ENCODE measurements around the gene PPM1D. TPM values are rescaled to one million over a fixed set of nuclear protein-coding genes. Genes with fewer than 3 reads are reported as not detected.
A peak's percentile ranks its signal among the peaks of the same experiment; 100 is the strongest.
"Not testable (repeated sequence)": the region's sequence is repeated elsewhere in the genome, so short reads cannot be mapped to it uniquely, and the experiment has no call there.

Gene PPM1D
- total RNA-seq, 2 experiments from 2014 or later = 9.4 to 10.9 TPM

DNA sequence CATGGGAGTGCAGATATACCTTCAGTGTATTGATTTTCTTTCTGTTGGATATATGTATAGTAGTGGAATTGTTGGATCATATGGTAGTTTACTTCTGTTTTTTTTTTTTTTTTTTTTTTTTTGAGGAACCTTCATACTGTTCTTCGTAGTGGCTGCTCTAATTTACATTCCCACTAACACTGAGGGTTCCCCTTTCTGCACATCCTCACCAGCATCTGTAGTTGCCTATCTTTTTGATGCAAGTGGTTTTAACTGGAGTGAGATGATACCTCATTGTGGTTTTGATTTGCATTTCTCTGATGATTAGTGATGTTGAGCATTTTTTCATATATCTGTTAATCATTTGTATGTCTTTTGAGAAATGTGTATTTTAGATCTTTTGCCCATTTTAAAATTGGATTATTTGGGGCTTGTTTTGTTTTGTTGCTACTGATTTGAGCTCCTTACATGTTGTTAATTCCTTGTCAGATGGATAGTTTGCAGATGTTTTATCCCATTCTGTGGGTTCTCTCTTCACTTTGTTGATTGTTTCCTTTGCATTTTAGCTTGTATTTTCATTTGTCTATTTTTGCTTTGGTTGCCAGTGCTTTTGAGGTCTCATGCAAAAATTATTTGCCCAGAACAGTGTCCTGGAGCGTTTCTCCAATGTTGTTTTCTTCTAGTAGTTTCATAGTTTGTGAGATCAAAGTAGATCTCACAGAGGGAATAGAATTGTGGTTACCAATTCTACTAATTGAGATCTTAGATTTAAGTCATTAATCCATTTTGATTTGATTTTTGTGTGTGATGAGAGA lies 52.7 kb downstream of the PPM1D start:
- ChIA-PET CTCF (interaction anchor here (0.9 to 2.0 kb wide), 2 partner anchors 14 to 16 kb away, joined by 3 to 15 read pairs; no protein-coding TSS in a partner anchor), POLR2A (no interaction called here)
- no peaks in the 10 kb centered on the region for H3K9me3 Mint-ChIP-seq
- DNase-seq = no peak
- H3K4me1 Mint-ChIP-seq (ENCODE audit: low read depth) = peaks cover 26% of the 10 kb centered on the region
- no peak overlapping the region for H3K27ac Mint-ChIP-seq
- intact Hi-C loops (cut with micrococcal nuclease) = no loop called here
- H3K36me3 Mint-ChIP-seq = peaks cover 23% of the 10 kb centered on the region
- no peak overlapping the region for H3K4me3 Mint-ChIP-seq
- no peaks in the 10 kb centered on the region for H3K27me3 Mint-ChIP-seq

GRCh38 chr17:60653569-60653968 lies 53.6 kb downstream of the PPM1D start:
- CTCF ChIA-PET = interaction anchor here (0.9 to 2.0 kb wide), 2 partner anchors 15 to 17 kb away, joined by 3 to 15 read pairs; no protein-coding TSS in a partner anchor

DNA sequence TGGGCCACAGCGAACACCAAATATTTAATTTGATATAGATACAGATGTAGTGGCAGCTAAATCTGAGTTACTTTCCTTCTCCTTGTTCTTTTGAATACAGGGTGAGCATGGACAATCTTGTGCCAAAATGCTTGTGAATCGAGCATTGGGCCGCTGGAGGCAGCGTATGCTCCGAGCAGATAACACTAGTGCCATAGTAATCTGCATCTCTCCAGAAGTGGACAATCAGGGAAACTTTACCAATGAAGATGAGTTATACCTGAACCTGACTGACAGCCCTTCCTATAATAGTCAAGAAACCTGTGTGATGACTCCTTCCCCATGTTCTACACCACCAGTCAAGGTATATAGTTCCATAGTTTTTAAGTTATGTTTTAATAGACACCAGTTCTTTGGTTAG lies 56.5 kb downstream of the PPM1D start:
- H3K9me3 Mint-ChIP-seq = no peaks in the 10 kb centered on the region
- no peaks in the 10 kb centered on the region for H3K27me3 Mint-ChIP-seq
- DNase-seq = no peak
- H3K36me3 Mint-ChIP-seq = peaks cover 7% of the 10 kb centered on the region
- ChIA-PET POLR2A (no interaction called here), CTCF (interaction anchor here (0.6 kb wide), 1 partner anchor 426 kb away, joined by 3 read pairs; no protein-coding TSS in a partner anchor)
- no peak overlapping the region for H3K4me3 Mint-ChIP-seq
- peaks cover 23% of the 10 kb centered on the region for H3K4me1 Mint-ChIP-seq (ENCODE audit: low read depth)
- intact Hi-C loops (cut with micrococcal nuclease) = no loop called here
- no peak overlapping the region for H3K27ac Mint-ChIP-seq

More at GRCh38 chr17:60653569-60653968, 53.6 kb downstream of the PPM1D start:
- POLR2A ChIA-PET = no interaction called here
- DNase-seq = no peak
- H3K36me3 Mint-ChIP-seq = peaks cover 19% of the 10 kb centered on the region
- H3K27me3 Mint-ChIP-seq = no peaks in the 10 kb centered on the region
- no peak overlapping the region for H3K27ac Mint-ChIP-seq
- intact Hi-C loops (cut with micrococcal nuclease) = no loop called here
- H3K9me3 Mint-ChIP-seq = no peaks in the 10 kb centered on the region
- peaks cover 26% of the 10 kb centered on the region for H3K4me1 Mint-ChIP-seq (ENCODE audit: low read depth)
- no peak overlapping the region for H3K4me3 Mint-ChIP-seq

GRCh38 chr17:60659156-60659555 lies 59.2 kb downstream of the PPM1D start:
- peaks cover 1% of the 10 kb centered on the region for H3K4me1 Mint-ChIP-seq (ENCODE audit: low read depth)
- POLR2A ChIA-PET = no interaction called here
- intact Hi-C loops (cut with micrococcal nuclease) = no loop called here
- DNase-seq = no peak
- H3K27me3 Mint-ChIP-seq = no peaks in the 10 kb centered on the region
- peaks cover 16% of the 10 kb centered on the region for H3K36me3 Mint-ChIP-seq
- CTCF ChIA-PET = no interaction called here
- H3K4me3 Mint-ChIP-seq = no peak overlapping the region
- H3K27ac Mint-ChIP-seq = no peak overlapping the region
- no peaks in the 10 kb centered on the region for H3K9me3 Mint-ChIP-seq

DNA sequence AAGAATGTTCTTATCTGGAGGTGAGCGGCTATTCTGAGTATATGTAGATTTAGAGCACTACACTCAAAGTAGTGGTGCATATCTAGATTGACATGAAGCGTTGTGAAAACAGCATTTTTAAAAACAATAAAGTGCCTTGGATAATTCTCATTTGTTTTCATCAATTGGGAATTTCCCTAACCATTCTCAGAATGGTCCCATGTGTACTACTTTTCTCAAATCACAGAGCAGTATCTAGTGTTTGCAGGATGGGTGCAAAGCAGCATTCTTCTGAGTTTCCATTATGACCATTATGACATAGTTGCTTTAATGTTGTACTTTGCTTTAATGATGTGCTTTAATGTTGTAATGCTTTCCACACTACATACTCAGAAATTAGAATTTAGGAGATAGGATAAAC lies 61.5 kb downstream of the PPM1D start:
- Mint-ChIP-seq H3K36me3 (peaks cover 17% of the 10 kb centered on the region), H3K4me3 (no peak overlapping the region), H3K27ac (no peak overlapping the region), H3K9me3 (no peaks in the 10 kb centered on the region), H3K4me1 (ENCODE audit: low read depth) (no peaks in the 10 kb centered on the region), H3K27me3 (no peaks in the 10 kb centered on the region)
- DNase-seq = no peak
- intact Hi-C loops (cut with micrococcal nuclease) = no loop called here
- ChIA-PET POLR2A (no interaction called here), CTCF (no interaction called here)

GRCh38 chr17:60664022-60664421 lies 64.0 kb downstream of the PPM1D start:
- H3K4me3 Mint-ChIP-seq = no peak overlapping the region
- H3K9me3 Mint-ChIP-seq = no peaks in the 10 kb centered on the region
- H3K36me3 Mint-ChIP-seq = peaks cover 12% of the 10 kb centered on the region
- H3K4me1 Mint-ChIP-seq (ENCODE audit: low read depth) = no peaks in the 10 kb centered on the region
- no peak overlapping the region for H3K27ac Mint-ChIP-seq
- DNase-seq = no peak
- ChIA-PET CTCF (no interaction called here), POLR2A (no interaction called here)
- H3K27me3 Mint-ChIP-seq = no peaks in the 10 kb centered on the region
- intact Hi-C loops (cut with micrococcal nuclease) = no loop called here

DNA sequence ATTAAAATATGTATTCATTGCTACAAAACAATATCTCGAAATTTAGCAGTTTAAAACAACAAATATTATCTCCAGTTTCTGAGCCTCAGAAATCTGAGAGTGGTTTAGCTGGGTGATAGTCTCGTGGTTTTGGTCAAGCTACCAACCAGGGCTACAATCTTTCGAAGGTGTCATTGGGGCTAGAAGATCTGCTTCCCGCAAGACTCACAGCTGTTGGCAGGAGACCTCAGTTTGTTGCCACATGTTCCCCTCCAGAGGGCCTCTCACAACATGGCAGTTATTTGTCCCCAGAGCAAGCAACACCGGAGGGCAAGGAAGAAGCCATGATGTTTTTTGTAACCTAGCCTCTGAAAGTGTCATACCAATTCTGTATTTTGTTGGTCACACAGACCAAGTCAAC lies 65.6 kb downstream of the PPM1D start:
- Mint-ChIP-seq H3K27ac (no peak overlapping the region), H3K27me3 (no peaks in the 10 kb centered on the region), H3K4me1 (ENCODE audit: low read depth) (no peaks in the 10 kb centered on the region), H3K4me3 (no peak overlapping the region), H3K9me3 (no peaks in the 10 kb centered on the region), H3K36me3 (peaks cover 12% of the 10 kb centered on the region)
- POLR2A ChIA-PET = no interaction called here
- intact Hi-C loops (cut with micrococcal nuclease) = no loop called here
- no peak for DNase-seq
- CTCF ChIA-PET = no interaction called here

GRCh38 chr17:60668741-60669140 lies 68.7 kb downstream of the PPM1D start:
- CTCF ChIA-PET = interaction anchor here (0.6 kb wide), 1 partner anchor 501 kb away, joined by 3 read pairs; no protein-coding TSS in a partner anchor
- POLR2A ChIA-PET; intact Hi-C loops (cut with micrococcal nuclease); H3K4me3 Mint-ChIP-seq; H3K27me3 Mint-ChIP-seq; DNase-seq; H3K9me3 Mint-ChIP-seq; H3K36me3 Mint-ChIP-seq; H3K27ac Mint-ChIP-seq; H3K4me1 Mint-ChIP-seq (ENCODE audit: low read depth): not testable (repeated sequence)

GRCh38 chr17:60671482-60671881 lies 71.5 kb downstream of the PPM1D start:
- H3K9me3 Mint-ChIP-seq = peaks cover 2% of the 10 kb centered on the region
- H3K27ac Mint-ChIP-seq = no peak overlapping the region
- ChIA-PET POLR2A (no interaction called here), CTCF (no interaction called here)
- H3K4me1 Mint-ChIP-seq (ENCODE audit: low read depth) = no peaks in the 10 kb centered on the region
- DNase-seq = no peak
- H3K27me3 Mint-ChIP-seq = no peaks in the 10 kb centered on the region
- intact Hi-C loops (cut with micrococcal nuclease) = no loop called here
- H3K4me3 Mint-ChIP-seq = no peak overlapping the region
- H3K36me3 Mint-ChIP-seq = no peaks in the 10 kb centered on the region

GRCh38 chr17:60674637-60675036 lies 74.6 kb downstream of the PPM1D start:
- H3K9me3 Mint-ChIP-seq, H3K27ac Mint-ChIP-seq, POLR2A ChIA-PET, DNase-seq, H3K27me3 Mint-ChIP-seq, H3K36me3 Mint-ChIP-seq, H3K4me3 Mint-ChIP-seq: not testable (repeated sequence)
- CTCF ChIA-PET = interaction anchor here (0.6 kb wide), 1 partner anchor 112 kb away, joined by 3 read pairs; no protein-coding TSS in a partner anchor
- peaks cover 19% of the 10 kb centered on the region for H3K4me1 Mint-ChIP-seq (ENCODE audit: low read depth)
- intact Hi-C loops (cut with micrococcal nuclease) = loop anchor here (5.0 kb wide), 1 partner anchor 282 kb away; the partner anchor contains the start of gene USP32

DNA sequence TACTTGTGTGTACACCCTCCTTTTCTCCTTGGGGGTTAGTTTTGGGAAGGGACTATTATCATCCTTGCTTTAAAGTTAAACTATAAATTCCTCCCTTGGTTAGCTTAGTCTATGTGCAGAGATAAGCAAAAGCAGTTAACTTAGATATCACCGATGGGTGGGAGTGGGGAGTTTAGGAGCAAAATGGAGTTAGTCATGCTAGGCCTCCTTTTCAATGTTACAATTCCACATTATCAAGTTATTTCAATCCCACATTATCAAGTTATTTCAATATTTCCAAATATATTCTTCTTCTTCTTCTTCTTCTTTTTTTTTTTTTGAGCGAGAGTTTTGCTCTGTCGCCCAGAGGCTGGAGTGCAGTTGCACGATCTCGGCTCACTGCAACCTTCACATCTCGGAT lies 76.0 kb downstream of the PPM1D start:
- intact Hi-C loops (cut with micrococcal nuclease) = loop anchor here (2.0 to 5.0 kb wide), 2 partner anchors 75 to 284 kb away; partner anchors contain the start of genes PPM1D and USP32
- CTCF ChIA-PET = no interaction called here
- H3K36me3 Mint-ChIP-seq = no peaks in the 10 kb centered on the region
- peaks cover 2% of the 10 kb centered on the region for H3K9me3 Mint-ChIP-seq
- no peak for DNase-seq
- H3K4me1 Mint-ChIP-seq (ENCODE audit: low read depth) = peaks cover 19% of the 10 kb centered on the region
- H3K27me3 Mint-ChIP-seq = no peaks in the 10 kb centered on the region
- no peak overlapping the region for H3K4me3 Mint-ChIP-seq
- POLR2A ChIA-PET = no interaction called here
- H3K27ac Mint-ChIP-seq = no peak overlapping the region

- POLR2A ChIA-PET = interaction anchor here (1.4 kb wide), 1 partner anchor 77 kb away, joined by 10 read pairs; the partner anchor contains the start of gene PPM1D
- Mint-ChIP-seq H3K4me1 (ENCODE audit: low read depth) (peaks cover 19% of the 10 kb centered on the region), H3K9me3 (peaks cover 2% of the 10 kb centered on the region), H3K27me3 (no peaks in the 10 kb centered on the region), H3K4me3 (peak overlapping the region; percentile 90), H3K27ac (peak overlapping the region; percentile 39), H3K36me3 (no peaks in the 10 kb centered on the region)
- DNase-seq = no peak
- CTCF ChIA-PET = interaction anchor here (0.6 to 1.3 kb wide), 4 partner anchors 12 to 77 kb away, joined by 3 to 4 read pairs (median 3); partner anchors contain the start of gene PPM1D
- intact Hi-C loops (cut with micrococcal nuclease) = loop anchor here (2.0 to 5.0 kb wide), 2 partner anchors 76 to 285 kb away; partner anchors contain the start of genes PPM1D and USP32
Measured at GRCh38 chr17:60676758-60677307, 76.8 kb downstream of the PPM1D start.
